Lung (tissue), 12 donors: Measurements from ENCODE around the gene INTS4. TPM values are rescaled to one million over a fixed set of nuclear protein-coding genes. Genes with fewer than 3 reads are reported as not detected.

Source experiments
- ATAC-seq: fragments of 200-7000 bp; cut with Tn5 transposase; one replicate; pipeline ENCODE4 v1.9.1; 2020; ENCODE audit warnings: moderate number of reproducible peaks; ENCODE audit not compliant: insufficient read depth, low FRiP score
- DNase-seq, 3 donors: peaks; one replicate each; pipeline ENCODE4 v3.0.0-alpha.2; 2013 to 2017
- H3K27ac ChIP-seq, 2 donors: one replicate each; pipeline ENCODE4 v1.5.1; 2013; ENCODE audit warnings: mild to moderate bottlenecking in 2 of 2, moderate library complexity in 2 of 2, control low read depth in 1 of 2, inconsistent platforms in 1 of 2, low read depth in 1 of 2, low read length in 1 of 2
- H3K27me3 ChIP-seq, 3 donors: one replicate each; pipeline ENCODE4 v1.5.1; 2013; ENCODE audit warnings: low read length in 2 of 3; ENCODE audit not compliant: control insufficient read depth in 3 of 3, insufficient read depth in 3 of 3
- H3K36me3 ChIP-seq, 4 donors: one replicate each; pipeline ENCODE4 v1.5.1; 2013; ENCODE audit warnings: low read length in 4 of 4, mild to moderate bottlenecking in 1 of 4, moderate library complexity in 1 of 4; ENCODE audit not compliant: control insufficient read depth in 4 of 4, insufficient read depth in 4 of 4
- H3K4me1 ChIP-seq, 5 donors: one replicate each; pipeline ENCODE4 v1.5.1; 2013; ENCODE audit warnings: low read length in 5 of 5, mild to moderate bottlenecking in 2 of 5, moderate library complexity in 1 of 5; ENCODE audit not compliant: control insufficient read depth in 5 of 5, insufficient read depth in 5 of 5
- H3K4me3 ChIP-seq: one replicate; pipeline ENCODE4 v1.5.1; 2013; ENCODE audit warnings: mild to moderate bottlenecking, control low read depth, moderate library complexity
- H3K9ac ChIP-seq, 2 donors: one replicate each; pipeline ENCODE4 v1.5.1; 2013; ENCODE audit warnings: low read length in 2 of 2, control low read depth in 1 of 2; ENCODE audit not compliant: insufficient read depth in 1 of 2
- H3K9me3 ChIP-seq, 4 donors: one replicate each; pipeline ENCODE4 v1.5.1; 2013; ENCODE audit warnings: low read length in 3 of 4, mild to moderate bottlenecking in 1 of 4, moderate library complexity in 1 of 4; ENCODE audit not compliant: control insufficient read depth in 4 of 4, insufficient read depth in 3 of 4
- WGBS, 2 donors: extraction: QIAGEN DNeasy Blood & Tissue Kit; methylation state at CpG; one replicate each; pipeline ENCODE4 v1.1.7; 2013; 5-methylcytosine and 5-hydroxymethylcytosine counted together
- polyA plus RNA-seq, 2 donors: library from polyadenylated mRNA; stranded (reverse); fragments of 200-250 nt; gene quantifications; one replicate each; pipeline ENCODE4 v1.2.1, GENCODE V29; 2013
- total RNA-seq, 2 donors: library from RNA; depleted of rRNA in 1 of 2; stranded (reverse); fragments of >200 nt in 1 of 2; gene quantifications; one replicate each; pipeline ENCODE4 v1.2.1, GENCODE V29; 2014 to 2021
- TF ChIP-seq, protein P1 (sequence below): IDR thresholded peaks from 2 replicates; pipeline ENCODE4 v1.5.1; 2012; ENCODE audit warnings: mild to moderate bottlenecking; ENCODE audit errors: control extremely low read depth, extremely low read depth
- donor health status: control.
- donor health status: control.
- donor health status: Bipolar disorder and iron deficiency.
- donor health status: healthy.
- donor health status: DM: yes; HTN: yes; CAD: no.

INTS4 gene
- total and polyA plus RNA-seq, 4 donors: 15.8 to 56.2 (median 22.9) TPM

DNA sequence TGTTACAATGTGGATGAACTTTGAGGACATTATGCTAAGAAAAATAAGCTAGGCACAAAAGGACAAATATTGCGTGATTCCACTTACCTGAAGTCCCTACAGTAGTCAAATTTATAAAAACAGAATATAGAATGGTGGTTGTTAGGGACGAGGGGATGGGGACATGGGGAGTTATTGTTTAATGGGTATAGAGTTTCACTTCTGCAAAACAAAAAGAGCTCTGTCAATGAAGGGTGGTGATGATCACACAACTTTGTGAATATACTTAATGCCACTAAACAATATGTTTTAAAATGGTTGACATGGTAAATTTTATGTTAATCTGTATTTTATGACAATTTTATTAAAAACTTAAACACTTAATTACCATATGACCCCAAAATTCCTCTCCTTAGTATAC lies 26.1 kb downstream of the INTS4 start:
- Histone ChIP-seq H3K27me3 (no peaks in the 10 kb centered on the region), H3K9ac (no peak overlapping the region), H3K27ac (no peak overlapping the region), H3K4me3 (no peak overlapping the region), H3K36me3 (peaks cover 0 to 14% (median 7%) of the 10 kb centered on the region in 4 donors), H3K4me1 (no peaks in the 10 kb centered on the region), H3K9me3 (no peaks in the 10 kb centered on the region)
- WGBS, 2 donors: 87 to 88% methylated on average over 2 of the region's 2 CpGs
- DNase-seq (no peak), ATAC-seq (no peak)
- TF ChIP-seq, protein P1, sequence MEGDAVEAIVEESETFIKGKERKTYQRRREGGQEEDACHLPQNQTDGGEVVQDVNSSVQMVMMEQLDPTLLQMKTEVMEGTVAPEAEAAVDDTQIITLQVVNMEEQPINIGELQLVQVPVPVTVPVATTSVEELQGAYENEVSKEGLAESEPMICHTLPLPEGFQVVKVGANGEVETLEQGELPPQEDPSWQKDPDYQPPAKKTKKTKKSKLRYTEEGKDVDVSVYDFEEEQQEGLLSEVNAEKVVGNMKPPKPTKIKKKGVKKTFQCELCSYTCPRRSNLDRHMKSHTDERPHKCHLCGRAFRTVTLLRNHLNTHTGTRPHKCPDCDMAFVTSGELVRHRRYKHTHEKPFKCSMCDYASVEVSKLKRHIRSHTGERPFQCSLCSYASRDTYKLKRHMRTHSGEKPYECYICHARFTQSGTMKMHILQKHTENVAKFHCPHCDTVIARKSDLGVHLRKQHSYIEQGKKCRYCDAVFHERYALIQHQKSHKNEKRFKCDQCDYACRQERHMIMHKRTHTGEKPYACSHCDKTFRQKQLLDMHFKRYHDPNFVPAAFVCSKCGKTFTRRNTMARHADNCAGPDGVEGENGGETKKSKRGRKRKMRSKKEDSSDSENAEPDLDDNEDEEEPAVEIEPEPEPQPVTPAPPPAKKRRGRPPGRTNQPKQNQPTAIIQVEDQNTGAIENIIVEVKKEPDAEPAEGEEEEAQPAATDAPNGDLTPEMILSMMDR: no peak

DNA sequence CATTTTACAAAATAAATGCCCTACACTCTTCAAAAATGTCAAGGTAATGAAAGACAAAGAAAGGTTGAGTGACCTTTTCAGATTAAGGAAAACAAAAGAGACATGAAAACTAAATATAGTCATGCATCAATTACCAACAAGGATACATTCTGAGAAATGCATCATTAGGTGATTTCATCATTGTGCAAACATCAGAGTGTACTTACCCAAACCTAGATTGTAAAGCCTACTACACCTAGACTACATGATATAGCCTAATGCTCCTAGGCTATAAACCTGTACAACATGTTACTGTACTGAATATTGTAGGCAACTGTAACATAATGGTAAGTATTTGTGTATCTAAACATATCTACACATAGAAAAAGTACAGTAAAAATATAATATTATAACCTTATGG lies 26.7 kb downstream of the INTS4 start:
- H3K36me3 ChIP-seq: peaks cover 0 to 14% (median 7%) of the 10 kb centered on the region in 4 donors

GRCh38 chr11:77967121-77967520 lies 27.3 kb downstream of the INTS4 start:
- DNase-seq (no peak), ATAC-seq (no peak)
- Histone ChIP-seq H3K4me1 (no peaks in the 10 kb centered on the region), H3K9ac (no peak overlapping the region), H3K27ac (no peak overlapping the region), H3K9me3 (no peaks in the 10 kb centered on the region), H3K4me3 (no peak overlapping the region), H3K36me3 (peaks cover 0 to 14% (median 7%) of the 10 kb centered on the region in 4 donors), H3K27me3 (no peaks in the 10 kb centered on the region)
- TF ChIP-seq, protein P1: no peak
- 96 to 100% methylated on average over 2 of the region's 2 CpGs for WGBS, 2 donors

More for the DNA sequence above, 26.7 kb downstream of the INTS4 start:
- no peak overlapping the region for H3K9ac ChIP-seq
- H3K27ac ChIP-seq: no peak overlapping the region
- no peaks in the 10 kb centered on the region for H3K9me3 ChIP-seq
- no peaks in the 10 kb centered on the region for H3K27me3 ChIP-seq
- DNase-seq (no peak), ATAC-seq (no peak)
- H3K4me1 ChIP-seq: no peaks in the 10 kb centered on the region
- H3K4me3 ChIP-seq: no peak overlapping the region
- TF ChIP-seq, protein P1: no peak

- WGBS, 2 donors: 89 to 92% methylated on average over 2 of the region's 2 CpGs
- DNase-seq (no peak), ATAC-seq (no peak)
- H3K36me3 ChIP-seq: peaks cover 0 to 14% (median 7%) of the 10 kb centered on the region in 4 donors
- H3K9ac ChIP-seq: no peak overlapping the region
- TF ChIP-seq, protein P1: no peak
- H3K4me1 ChIP-seq: no peaks in the 10 kb centered on the region
- no peaks in the 10 kb centered on the region for H3K9me3 ChIP-seq
- H3K27ac ChIP-seq: no peak overlapping the region
- no peaks in the 10 kb centered on the region for H3K27me3 ChIP-seq
- H3K4me3 ChIP-seq: no peak overlapping the region
These were observed 28.1 kb downstream of the INTS4 start for GRCh38 chr11:77966338-77966737.
